Dermis blood vessel endothelial cell (primary cell): ENCODE data around the gene UNC13C. TPM values are rescaled to one million over a fixed set of nuclear protein-coding genes. Genes with fewer than 3 reads are reported as not detected.

Experiments used
- DNase-seq: peaks from one replicate; pipeline ENCODE4 v3.0.0; 2010
- total RNA-seq: library from RNA; depleted of rRNA; stranded (reverse); fragments of >200 nt; gene quantifications from 2 replicates; pipeline ENCODE4 v1.2.3, GENCODE V29; 2014

UNC13C gene
- total RNA-seq, 1 donor from 2014 or later = not detected

- no peak for DNase-seq
Measured at GRCh38 chr15:54502416-54503075, 524.3 kb downstream of the UNC13C start.

- DNase-seq = no peak
Measured at GRCh38 chr15:54504695-54505094, 526.5 kb downstream of the UNC13C start.

- no peak for DNase-seq
Measured at GRCh38 chr15:54506977-54507524, 528.8 kb downstream of the UNC13C start.

GRCh38 chr15:54514601-54515000 is 536.4 kb downstream of the UNC13C start:
- no peak for DNase-seq

GRCh38 chr15:54515664-54516582 is 537.7 kb downstream of the UNC13C start:
- DNase-seq = no peak

- DNase-seq = no peak
Measured at GRCh38 chr15:54517366-54517765, 539.1 kb downstream of the UNC13C start.

GRCh38 chr15:54518156-54518882 is 540.1 kb downstream of the UNC13C start:
- DNase-seq = no peak

- DNase-seq = no peak
Measured at GRCh38 chr15:54519577-54519976, 541.3 kb downstream of the UNC13C start.

- DNase-seq = no peak
Measured at GRCh38 chr15:54520616-54521015, 542.4 kb downstream of the UNC13C start.

- DNase-seq = no peak
Measured at GRCh38 chr15:54521206-54521605, 543.0 kb downstream of the UNC13C start.

GRCh38 chr15:54528021-54528420 is 549.8 kb downstream of the UNC13C start:
- no peak for DNase-seq

- no peak for DNase-seq
Measured at GRCh38 chr15:54540721-54541120, 562.5 kb downstream of the UNC13C start.

- no peak for DNase-seq
Measured at GRCh38 chr15:54547491-54547890, 569.2 kb downstream of the UNC13C start.

- no peak for DNase-seq
Measured at GRCh38 chr15:54550954-54551353, 572.7 kb downstream of the UNC13C start.

- no peak for DNase-seq
Measured at GRCh38 chr15:54556231-54556630, 578.0 kb downstream of the UNC13C start.

GRCh38 chr15:54559405-54560069 is 581.3 kb downstream of the UNC13C start:
- no peak for DNase-seq

- no peak for DNase-seq
Measured at GRCh38 chr15:54560417-54560816, 582.2 kb downstream of the UNC13C start.

GRCh38 chr15:54564166-54564565 is 585.9 kb downstream of the UNC13C start:
- DNase-seq = no peak

- DNase-seq = no peak
Measured at GRCh38 chr15:54566654-54567053, 588.4 kb downstream of the UNC13C start.

GRCh38 chr15:54567408-54568035 is 589.3 kb downstream of the UNC13C start:
- no peak for DNase-seq

GRCh38 chr15:54568381-54568780 is 590.1 kb downstream of the UNC13C start:
- no peak for DNase-seq

- no peak for DNase-seq
Measured at GRCh38 chr15:54571576-54571975, 593.3 kb downstream of the UNC13C start.
